Measurements from ENCODE around the gene AKAP8L. TPM values are rescaled to one million over a fixed set of nuclear protein-coding genes. Genes with fewer than 3 reads are reported as not detected.

The AKAP8L gene
- total and polyA plus RNA-seq, 9 of the 15 experiments (the other 6 are each of a cell fraction or from before 2014, with no cell fraction given) = 2.4 to 116 (median 70.7) TPM

- Histone ChIP-seq H4K20me1 (replicated peaks; ENCODE audit: control insufficient read depth, insufficient read depth, low read length) (no peaks in the 10 kb centered on the region), H3K4me2 (ENCODE audit: insufficient read depth, low read length) (no peak overlapping the region), H3K4me3 (no peak overlapping the region), H3K9me1 (ENCODE audit: control insufficient read depth, insufficient read depth, low read length) (no peaks in the 10 kb centered on the region), H3K79me2 (ENCODE audit: control insufficient read depth, insufficient read depth, low read length) (no peaks in the 10 kb centered on the region), H3K9me3 (replicated peaks; ENCODE audit: control insufficient read depth, insufficient read depth, low read depth, low read length) (no peaks in the 10 kb centered on the region), H3K27me3 (ENCODE audit: control insufficient read depth in 2 of 2, insufficient read depth in 2 of 2, low read length in 2 of 2) (no peaks in the 10 kb centered on the region), H3K4me1 (replicated peaks in 1 of 2; ENCODE audit: control insufficient read depth in 2 of 2, insufficient read depth in 2 of 2, low read length in 2 of 2) (no peaks in the 10 kb centered on the region; a peak in 1 of 5 replicates), H2AFZ (ENCODE audit: low read depth, low read length) (no peak overlapping the region), H3K36me3 (ENCODE audit: control insufficient read depth, insufficient read depth, low read length) (peaks cover 4% of the 10 kb centered on the region; the same call in 1 of the 3 replicates), H3K27ac (ENCODE audit: extremely low read depth, low read depth, low read length) (no peak overlapping the region), H3K9ac (ENCODE audit: insufficient read depth in 1 of 2, low read depth in 2 of 2, low read length in 2 of 2) (no peak overlapping the region)
- no peak for DNase-seq (ENCODE audit: extremely low read depth in 1 of 4, low spot score in 3 of 4)
- in situ Hi-C loops (cut with MboI) (no loop called here), intact Hi-C loops (cut with micrococcal nuclease) (no loop called here)
- no peak for FAIRE-seq
- no peak for ATAC-seq
- no TSS peak for BruUV-seq (replicated peaks)
- POLR2A ChIA-PET = no interaction called here
- 90% methylated on average over 2 of the region's 4 CpGs for WGBS (ENCODE audit: insufficient coverage, low coverage, missing lambda C conversion rate)
- CTCF ChIA-PET (ENCODE audit: low intra/inter-chr PET ratio) = no interaction called here
- TF ChIP-seq ZNF143 (CRISPR knock-in tag; IDR thresholded peaks at IDR 0.05) (no peak), ATF7 (IDR thresholded peaks at IDR 0.05) (no peak), ZNF444 (CRISPR knock-in tag; IDR thresholded peaks at IDR 0.05) (no peak), ZNF592 (IDR thresholded peaks at IDR 0.05) (no peak), BDP1 (IDR thresholded peaks at IDR 0.05; ENCODE audit: insufficient read depth, insufficient read length) (no peak), PRPF4 (IDR thresholded peaks at IDR 0.05; ENCODE audit: insufficient read depth, low read depth, low read length, poor library complexity, severe bottlenecking) (no peak), HMBOX1 (IDR thresholded peaks at IDR 0.05) (no peak), CC2D1A (IDR thresholded peaks at IDR 0.05) (no peak), PPARD (CRISPR knock-in tag; IDR thresholded peaks at IDR 0.05) (no peak)
- TF ChIP-seq, protein P1, sequence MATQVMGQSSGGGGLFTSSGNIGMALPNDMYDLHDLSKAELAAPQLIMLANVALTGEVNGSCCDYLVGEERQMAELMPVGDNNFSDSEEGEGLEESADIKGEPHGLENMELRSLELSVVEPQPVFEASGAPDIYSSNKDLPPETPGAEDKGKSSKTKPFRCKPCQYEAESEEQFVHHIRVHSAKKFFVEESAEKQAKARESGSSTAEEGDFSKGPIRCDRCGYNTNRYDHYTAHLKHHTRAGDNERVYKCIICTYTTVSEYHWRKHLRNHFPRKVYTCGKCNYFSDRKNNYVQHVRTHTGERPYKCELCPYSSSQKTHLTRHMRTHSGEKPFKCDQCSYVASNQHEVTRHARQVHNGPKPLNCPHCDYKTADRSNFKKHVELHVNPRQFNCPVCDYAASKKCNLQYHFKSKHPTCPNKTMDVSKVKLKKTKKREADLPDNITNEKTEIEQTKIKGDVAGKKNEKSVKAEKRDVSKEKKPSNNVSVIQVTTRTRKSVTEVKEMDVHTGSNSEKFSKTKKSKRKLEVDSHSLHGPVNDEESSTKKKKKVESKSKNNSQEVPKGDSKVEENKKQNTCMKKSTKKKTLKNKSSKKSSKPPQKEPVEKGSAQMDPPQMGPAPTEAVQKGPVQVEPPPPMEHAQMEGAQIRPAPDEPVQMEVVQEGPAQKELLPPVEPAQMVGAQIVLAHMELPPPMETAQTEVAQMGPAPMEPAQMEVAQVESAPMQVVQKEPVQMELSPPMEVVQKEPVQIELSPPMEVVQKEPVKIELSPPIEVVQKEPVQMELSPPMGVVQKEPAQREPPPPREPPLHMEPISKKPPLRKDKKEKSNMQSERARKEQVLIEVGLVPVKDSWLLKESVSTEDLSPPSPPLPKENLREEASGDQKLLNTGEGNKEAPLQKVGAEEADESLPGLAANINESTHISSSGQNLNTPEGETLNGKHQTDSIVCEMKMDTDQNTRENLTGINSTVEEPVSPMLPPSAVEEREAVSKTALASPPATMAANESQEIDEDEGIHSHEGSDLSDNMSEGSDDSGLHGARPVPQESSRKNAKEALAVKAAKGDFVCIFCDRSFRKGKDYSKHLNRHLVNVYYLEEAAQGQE (IDR thresholded peaks at IDR 0.05; ENCODE audit: borderline replicate concordance) = no peak
- TF ChIP-seq, protein P1 (CRISPR knock-in tag; IDR thresholded peaks at IDR 0.05; ENCODE audit: low read depth) = no peak
Measured at GRCh38 chr19:15340086-15340485, 78.7 kb downstream of the AKAP8L start.
